Renal cortex interstitium (tissue), 11 donors: ENCODE data around the gene SMIM24. TPM values are rescaled to one million over a fixed set of nuclear protein-coding genes. Genes with fewer than 3 reads are reported as not detected.

Source experiments
- DNase-seq, 11 donors: peaks; one replicate each; pipeline ENCODE4 v3.0.0-alpha.2; 2013; ENCODE audit warnings: low read depth in 9 of 11, low spot score in 4 of 11; ENCODE audit errors: extremely low read depth in 1 of 11
- polyA plus RNA-seq, 3 donors: library from polyadenylated mRNA; unstranded; fragments of 120-200 nt; gene quantifications; one replicate each; pipeline ENCODE4 v1.2.1, GENCODE V29; 2013; ENCODE audit not compliant: insufficient read length in 3 of 3

The SMIM24 gene
- polyA plus RNA-seq, 3 donors = 440 to 614 (median 522) TPM

DNA sequence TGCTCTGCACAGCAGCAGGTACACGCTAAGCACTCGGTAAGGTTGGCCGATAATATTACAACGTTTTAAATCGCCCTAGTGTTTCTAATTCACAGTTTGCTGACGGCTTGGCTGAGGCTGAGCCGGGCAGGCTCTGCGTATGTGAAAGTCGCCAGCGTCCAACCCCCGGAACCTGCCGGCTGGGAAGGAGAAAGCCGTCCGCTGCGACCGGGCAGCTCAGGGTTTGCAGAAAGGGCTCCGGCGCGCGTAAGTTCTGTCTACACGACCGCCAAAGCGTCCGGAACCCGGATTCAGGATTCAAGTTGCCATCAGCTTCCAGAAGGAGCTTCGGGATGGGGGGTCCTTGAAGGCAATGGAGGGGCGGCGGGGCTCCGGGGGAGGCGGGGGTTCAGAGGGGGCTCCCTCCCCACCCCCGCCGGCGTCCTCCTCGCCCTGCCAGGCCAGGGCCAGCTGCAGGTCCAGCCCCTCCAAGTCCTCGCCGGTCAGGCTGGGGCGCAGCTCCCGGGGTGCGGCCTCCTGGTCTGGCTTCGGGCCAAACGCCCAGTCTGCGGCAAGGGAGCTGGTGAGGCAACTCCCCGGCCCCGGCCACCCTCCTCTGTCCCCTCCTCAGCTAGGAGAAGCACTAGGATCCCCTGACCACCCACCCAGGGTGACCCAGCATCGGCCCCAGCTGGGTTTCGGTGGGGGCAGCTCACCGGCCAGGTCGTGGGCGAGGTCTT, 2.3 kb upstream of the SMIM24 start:
- DNase-seq = no peak

DNA sequence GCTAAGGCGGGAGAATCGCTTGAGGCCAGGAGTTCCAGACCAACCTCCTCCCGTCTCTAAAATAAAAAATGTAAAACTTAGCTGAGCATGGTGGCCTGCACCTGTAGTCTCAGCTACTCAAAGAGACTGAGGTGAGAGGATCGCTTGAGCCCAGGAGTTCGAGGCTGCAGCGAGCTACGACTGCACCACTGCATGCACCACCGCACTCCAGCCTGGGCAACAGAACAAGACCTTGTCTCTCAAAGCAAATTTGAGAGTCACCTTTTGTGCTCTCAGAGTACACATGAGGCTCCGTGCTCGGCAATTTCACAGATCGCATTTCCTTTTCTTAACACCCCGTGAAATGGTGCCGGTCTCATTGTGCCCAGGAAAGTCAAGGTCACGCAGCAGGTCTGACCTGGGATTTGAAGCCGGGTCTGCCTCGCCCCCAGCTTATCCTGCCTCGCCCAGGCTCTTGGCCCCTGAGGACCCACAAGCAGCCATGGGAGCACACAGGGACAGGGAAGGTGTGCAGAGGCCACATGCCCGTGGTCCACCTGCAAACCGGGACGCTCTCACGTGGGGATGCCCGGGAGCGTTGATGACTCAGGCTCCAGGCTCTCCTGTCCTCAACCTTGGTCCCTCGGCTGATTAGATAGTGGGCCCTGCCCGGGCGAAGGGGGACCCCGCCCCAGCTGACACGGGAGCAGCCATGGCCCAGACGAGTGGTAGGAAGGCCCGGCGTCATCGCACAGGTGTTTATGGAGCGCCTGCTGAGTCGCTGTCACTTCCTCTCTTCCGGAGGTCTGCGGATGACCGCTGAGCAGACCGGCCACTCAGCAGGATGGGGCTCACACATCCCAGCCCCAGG, 1.1 kb upstream of the SMIM24 start:
- no peak for DNase-seq

DNA sequence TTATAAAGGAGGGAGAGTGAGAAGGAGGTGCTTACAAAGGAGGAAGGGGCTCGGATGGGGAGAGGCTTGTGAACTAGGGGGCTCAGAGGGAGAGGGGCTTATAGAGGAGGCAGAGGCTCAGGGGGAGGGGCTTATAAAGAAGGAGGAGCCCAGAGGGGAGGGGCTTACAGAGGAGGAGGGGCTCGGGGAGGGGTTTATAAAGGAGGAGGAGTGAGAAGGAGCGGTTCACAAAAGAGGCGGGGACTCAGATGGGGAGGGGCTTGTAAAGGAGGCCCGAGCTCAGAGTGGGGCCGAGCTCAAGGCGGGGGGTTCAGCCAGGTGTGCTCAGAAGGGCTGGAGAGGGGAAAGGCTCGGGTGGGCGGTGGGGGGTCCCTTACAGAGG, 500 bp downstream of the SMIM24 start:
- DNase-seq = no peak

DNA sequence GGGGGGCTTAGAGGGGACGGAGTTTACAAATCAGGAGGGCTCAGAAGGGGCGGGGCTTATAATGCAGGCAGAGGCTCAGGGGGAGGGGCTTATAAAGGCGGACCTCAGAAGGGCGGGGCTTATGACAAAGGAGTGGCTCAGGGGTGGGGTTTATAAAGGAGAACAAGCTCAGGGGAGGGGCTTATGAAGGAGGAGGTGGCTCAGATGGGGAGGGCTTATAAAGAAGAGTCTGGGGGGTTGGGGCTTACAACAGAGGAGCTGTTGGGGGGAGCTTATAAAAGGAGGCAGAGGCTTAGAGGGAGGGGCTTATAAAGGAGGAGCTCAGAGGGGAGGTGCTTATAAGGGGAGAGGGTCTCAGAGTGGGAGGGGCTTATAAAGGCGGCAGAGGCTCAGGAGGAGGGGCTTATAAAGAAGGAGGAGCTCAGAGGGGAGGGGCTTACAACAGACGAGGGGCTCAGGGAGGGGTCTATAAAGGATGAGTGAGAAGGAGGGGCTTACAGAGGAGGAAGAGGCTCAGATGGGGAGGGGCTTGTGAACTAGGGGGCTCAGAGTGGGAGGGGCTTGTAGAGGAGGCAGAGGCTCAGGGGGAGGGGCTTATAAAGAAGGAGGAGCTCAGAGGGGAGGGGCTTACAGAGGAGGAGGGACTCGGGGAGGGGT, 1.0 kb downstream of the SMIM24 start:
- no peak for DNase-seq

DNA sequence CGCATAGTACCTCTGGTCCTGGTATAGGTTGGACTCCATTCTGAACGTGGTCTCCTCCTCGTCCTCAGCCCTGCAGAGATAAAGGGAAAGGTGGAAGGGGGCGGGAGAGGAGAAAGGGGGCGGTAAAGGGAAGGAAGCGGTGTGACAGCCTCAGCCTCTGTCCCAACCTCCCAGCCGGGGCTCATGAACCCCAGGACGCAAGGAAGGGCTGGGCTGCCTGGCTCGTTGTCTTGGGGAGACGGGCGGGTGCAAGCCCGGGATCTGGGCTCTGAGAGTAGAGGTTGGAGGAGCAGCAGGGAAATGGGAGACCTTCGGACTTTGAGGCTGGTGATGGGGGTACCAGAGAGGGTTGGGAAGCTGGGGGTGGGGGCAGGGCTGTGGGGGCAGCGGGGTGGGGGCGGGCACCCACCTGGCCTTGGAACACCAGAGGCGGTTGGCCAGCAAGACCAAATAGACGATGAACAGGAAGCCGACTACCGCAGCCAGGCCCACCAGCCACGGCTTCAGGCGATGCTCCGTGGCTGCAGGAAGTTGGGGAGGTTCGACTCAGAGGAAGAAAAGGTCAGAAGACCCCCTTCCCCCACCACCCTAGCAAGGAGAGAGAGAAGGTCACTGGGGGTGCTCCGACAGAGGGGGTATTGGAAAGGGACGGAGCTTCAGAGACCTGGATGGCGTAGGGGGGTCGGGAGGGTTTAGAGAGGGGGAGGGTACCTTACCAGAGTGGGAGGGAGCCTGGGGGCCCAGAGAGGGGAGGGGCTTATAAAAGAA, 1.7 kb downstream of the SMIM24 start:
- DNase-seq = no peak

DNA sequence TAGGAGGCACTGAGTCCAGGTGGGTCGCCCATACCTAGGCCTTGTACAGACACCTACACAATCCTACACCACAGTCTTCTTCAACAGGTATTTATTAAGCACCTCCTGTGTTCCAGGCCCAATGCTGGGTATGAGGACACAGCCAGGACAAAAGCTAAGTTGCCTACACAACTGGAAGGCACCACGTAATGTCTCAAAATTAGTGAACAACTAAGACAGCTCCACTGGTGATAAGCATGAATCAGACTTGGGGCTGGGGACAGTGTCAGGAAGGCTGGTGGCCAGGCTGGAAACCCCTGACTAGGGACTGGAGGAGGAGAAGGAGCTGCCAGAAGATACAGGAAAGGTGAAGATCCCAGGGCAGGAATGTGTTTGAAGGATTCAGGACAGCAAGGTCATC, 2.4 kb downstream of the SMIM24 start:
- DNase-seq = no peak

DNA sequence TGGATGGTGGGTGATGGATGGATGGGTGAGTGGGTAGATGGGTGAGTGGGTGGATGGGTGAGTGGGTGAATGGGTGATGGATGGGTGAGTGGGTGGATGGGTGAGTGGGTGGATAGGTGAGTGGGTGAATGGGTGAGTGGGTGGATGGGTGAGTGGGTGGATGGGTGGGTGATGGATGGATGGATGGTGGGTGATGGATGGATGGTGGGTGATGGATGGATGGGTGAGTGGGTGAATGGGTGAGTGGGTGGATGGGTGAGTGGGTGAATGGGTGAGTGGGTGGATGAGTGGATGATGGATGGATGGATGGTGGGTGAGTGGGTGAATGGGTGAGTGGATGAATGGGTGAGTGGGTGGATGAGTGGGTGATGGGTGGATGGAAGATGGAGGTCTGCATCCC, 2.8 kb downstream of the SMIM24 start:
- DNase-seq = no peak

DNA sequence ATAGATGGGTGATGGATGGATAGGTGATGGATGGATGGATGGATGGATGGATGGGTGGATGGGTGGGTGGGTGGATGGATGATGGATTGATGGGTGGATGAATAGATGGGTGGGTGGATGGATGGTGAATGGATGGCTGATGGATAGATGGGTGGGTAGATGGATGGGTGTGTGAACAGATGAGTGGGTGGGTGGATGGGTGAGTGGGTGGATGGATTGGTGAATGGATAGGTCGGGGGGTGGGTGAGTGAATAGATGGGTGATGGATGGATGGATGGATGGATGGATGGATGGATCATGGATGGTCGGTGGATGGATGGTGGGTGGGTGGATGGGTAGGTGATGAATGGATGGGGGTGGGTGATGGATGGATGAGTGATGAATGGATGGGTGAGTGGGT, 3.5 kb downstream of the SMIM24 start:
- DNase-seq = no peak

DNA sequence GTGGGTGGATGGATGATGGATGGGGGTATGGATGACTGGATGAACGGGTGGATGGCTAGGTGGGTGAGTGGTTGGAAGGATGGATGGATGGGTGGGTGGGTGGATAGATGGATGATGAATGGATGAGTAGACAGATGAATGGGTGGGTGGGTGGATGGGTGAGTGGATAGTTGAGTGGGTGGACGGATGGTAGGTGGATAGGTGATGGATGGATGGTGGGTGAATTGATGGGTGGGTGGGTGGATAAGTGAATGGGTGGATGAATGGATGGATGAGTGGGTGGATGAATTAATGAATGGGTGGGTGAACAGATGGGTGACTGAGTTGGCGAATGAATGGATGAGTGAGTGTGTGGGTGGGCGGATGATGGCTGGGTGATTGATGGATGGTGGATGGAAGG, 4.9 kb downstream of the SMIM24 start:
- DNase-seq = no peak

DNA sequence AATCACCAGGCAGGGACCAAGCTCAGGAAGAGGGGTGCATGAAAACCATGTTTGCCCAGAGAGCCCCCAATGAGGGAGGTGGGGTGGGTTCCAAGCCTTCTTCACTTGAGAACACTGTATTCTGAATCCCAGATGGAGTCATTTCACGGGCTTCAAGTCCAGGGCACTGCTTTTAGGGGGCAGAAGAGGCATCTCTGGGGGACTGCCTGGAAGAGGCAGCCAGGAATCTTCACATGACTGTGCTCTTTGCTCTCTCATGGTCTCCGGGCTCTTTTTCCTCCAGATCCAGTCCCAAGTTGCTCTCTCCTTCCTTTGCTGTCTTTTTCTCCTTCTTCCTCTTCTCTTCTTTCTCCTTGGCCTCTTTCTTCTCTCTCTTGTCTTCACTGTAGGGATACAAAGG, 5.7 kb downstream of the SMIM24 start:
- no peak for DNase-seq

DNA sequence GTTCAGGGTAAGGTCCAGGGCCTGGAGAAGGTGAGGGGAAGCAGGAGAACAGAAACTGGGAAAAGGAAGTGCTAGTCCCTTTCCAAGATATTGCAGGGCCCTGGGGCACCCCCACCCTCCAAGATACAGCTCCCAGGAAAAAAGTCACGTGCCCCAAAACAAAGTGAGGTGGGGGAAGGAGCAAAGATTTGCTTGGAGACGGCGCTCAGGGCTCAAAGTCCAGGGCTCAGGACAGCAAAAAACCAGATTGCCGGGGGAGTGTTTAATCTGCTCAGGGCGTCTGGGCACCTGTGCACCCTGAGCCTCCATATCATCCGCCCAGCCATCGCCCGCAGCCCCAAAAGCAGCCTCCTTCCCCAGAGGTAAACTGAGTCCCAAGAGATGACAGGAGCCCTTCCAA, 6.3 kb downstream of the SMIM24 start:
- DNase-seq = no peak

DNA sequence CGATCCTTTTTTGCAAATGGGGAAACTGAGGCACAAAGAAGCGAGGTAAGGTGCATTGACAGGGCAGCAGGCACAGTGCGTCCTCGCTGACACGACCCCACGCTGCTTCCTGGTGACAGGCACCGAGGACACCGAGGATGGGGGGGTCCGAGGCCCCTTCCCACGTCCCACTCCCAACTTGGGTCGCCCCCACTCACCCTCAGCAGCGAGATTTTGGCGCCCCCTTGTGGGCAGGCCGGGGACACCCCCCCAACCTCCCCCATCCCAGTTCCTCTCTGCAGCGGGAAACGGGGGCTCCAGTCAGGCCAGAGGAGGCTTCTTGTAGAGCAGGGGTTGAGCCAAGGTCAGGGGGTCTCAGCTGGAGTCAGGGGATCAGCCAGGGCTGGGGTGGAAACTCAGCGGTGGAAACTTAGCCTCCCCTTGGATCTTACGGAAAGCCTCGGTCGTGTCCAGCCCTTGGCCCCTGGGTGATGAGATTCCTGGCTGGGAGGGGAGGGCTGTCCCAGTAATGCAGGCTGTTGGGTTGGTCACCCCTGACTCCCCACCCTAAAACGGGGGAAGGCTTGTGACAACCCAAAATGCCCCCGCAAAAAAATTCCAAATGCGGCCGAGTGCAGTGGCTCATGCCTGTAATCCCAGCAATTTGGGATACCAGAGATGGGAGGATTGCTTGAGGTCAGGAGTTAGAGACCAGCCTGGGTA, 8.2 kb downstream of the SMIM24 start:
- no peak for DNase-seq

DNA sequence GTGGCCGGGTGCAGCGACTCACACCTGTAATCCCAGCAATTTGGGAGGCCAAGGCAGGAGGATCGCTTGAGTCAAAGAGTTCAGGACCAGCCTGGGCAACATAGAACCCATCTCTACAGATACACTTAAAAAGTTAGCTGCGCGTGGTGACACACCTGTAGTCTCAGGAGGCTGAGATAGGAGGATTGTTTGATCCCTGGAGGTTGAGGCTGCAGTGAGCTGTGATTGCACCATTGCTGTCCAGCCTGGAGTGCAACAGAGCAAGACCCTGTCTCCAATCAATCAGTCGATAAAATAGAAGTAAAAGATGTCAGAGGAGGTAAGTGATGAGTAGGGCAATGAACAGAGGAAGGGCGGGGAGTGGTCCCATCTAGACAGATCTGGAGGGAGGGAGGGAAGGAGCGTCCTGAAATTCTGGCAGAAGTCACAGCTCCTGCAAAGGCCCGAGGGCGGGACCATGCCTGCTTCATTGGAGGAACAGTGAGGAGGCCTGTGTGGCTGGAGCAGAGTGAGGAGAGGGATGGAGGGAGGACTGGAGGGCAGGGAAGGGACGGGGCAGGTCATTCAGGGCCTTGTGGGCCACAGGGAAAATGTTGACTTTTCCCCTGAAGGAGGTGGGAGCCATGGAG, 9.7 kb downstream of the SMIM24 start:
- DNase-seq = no peak

DNA sequence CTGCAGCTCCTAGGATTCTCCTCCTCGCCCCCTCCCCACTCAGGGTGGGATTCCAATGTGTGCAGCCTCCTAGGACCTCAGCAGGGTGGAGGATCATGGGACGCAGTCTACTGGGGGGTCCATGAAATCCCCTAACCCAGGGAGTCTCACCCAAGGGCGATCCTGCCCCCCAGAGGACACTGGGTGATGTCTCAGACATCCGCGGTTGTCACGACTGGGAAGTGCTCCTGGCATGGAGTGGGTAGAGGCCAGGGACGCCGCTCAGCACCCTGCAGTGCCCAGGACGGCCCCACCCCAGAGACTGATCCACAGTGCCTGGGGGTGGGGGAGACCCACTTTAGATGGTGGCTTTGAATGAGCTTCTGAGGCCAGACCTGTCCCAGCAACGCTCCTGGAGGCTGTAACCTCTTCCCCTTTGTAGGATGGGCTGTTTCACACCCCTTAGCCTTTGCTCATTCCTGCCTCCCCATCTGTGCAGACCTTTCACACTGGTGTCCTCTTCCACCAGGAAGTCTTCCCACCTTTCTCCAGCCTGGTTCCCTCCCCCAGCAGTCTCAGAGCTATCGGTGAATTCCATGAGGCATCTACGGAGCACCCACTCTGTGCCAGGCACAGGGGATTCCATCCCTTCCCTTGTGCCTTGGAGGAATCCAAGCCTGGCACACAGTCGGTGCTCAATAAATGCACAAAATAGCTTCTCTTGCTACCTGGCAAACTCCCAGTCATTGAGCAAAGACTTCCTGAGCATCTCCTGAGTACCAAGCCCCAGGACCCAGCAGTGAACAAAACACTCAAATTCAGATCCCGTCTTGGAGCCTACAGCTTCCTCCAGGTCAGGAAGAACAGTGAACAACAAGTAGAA, 10.5 kb downstream of the SMIM24 start:
- no peak for DNase-seq

DNA sequence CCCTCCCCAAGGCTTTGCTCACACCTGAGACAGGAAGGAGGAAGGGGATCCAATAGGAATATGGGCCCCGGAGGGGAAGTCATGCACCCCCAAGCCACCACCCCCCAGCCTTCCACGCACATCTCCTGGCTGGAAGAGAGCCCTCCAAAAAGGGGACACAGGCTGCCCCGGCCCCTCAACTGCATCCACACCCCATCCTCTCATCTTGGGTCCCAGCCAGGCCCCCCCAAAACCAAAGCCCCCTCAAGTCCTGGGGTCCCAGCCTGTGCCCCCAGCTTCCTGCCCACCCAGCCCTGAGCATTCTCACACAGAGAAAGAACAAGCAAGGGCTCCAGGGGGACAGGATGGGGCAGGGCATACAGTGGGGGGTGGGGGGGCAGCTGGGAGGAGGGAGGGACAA, 12.1 kb downstream of the SMIM24 start:
- no peak for DNase-seq

DNA sequence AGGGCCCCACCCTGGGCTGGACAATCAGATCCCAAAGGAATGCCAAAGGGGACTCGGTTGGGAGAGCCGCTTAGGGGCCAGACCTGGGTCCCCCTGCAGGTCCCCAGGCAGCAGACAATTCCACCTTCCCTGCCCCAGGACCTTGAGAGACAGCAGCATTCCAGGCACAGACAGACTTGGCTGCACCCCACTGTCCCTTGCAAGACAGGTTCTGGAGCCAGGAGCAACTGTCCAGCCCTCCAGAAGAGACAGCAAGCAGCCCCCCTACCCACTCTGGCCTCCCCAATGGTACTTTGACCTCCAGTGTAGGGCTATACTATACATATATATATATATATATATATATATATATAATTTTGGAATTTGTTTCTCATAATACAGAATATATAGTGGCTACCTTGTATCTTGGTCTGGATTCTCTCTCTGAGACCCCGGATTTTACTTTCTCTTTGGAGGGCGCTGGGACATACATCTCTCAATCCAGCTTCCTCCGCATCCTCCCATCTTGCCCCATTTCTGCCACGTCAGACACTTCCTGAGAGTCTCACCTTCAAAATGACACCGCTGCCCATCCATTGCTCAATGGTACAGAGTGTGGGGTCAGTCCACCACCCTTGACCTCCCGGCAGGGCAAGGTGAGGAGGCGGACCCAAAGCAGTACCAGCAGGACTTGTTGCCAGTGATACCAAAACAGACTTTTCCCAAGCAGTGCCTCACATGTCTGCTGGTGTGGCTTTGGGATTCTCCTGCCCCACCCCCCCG, 12.7 kb downstream of the SMIM24 start:
- DNase-seq = no peak

DNA sequence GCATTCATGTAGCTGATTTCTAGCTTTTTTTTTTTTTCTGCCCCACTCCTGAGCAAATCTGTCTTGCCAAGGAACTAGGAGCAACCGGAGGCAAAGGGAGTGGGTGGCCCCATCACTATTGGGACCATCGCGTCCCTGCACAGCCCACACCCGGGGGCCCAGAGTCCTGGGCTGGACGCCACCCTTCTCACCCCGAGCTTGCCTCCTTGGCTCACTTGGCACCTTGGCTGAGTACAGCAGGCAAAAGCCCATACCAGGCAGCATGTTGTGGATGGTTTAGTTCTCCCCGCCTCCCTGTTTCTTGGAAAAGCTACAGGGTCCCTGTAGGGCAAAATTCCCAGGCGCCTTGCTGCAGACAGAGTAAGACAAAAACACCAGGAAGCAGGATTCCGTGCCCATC, 13.7 kb downstream of the SMIM24 start:
- no peak for DNase-seq
